Stimulated activated CD8-positive, alpha-beta memory T cell treated with anti-CD3 and anti-CD28 coated beads, Interleukin-4, amount 100 ng/mL, for 48 hours (primary cell): ENCODE results near the gene SNRPB.
A peak's percentile ranks its signal among the peaks of the same experiment; 100 is the strongest.

Experiments used
- DNase-seq: peaks from one replicate; pipeline ENCODE4 v3.0.0-alpha.2; 2020

The SNRPB gene

DNA sequence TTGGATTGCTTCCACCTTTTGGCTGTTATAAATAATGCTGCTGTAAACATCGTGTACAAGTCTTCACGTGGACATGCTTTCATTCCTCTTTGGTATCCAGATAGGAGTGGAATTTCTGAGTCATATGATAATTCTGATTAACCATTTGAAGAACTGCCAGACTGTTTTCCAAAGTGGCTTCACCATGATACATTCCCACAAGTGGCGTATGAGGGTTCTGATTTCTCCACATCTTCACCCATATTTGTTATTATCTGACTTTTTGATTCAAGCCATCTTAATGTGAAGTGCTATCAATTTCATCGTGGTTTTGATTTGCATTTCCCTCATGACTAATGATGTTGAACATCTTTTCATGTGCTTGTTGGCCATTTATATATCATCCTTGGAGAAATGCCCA is 2.9 kb upstream of the SNRPB start:
- DNase-seq = no peak

DNA sequence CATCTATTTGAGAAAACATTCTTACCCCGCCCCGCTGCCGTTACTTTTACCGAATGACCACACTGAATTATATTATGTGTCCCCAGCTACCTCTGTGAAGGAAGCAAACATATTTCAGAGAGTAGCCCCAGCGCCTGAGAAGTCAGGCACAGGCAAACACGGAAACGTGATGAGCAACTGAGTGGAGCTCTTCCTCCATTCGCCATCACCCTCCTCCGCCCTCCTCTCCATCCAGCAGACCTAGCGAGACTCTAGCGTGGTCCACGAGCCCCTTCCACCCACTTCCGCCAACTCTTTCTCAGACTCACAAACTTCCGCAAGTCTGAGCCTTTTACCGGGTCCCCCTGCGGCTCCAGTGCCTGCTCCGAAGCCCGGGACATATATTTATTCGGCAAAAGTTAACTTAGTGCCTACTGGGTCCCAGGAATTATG is 582 bp downstream of the SNRPB start:
- peak; percentile 73 for DNase-seq

DNA sequence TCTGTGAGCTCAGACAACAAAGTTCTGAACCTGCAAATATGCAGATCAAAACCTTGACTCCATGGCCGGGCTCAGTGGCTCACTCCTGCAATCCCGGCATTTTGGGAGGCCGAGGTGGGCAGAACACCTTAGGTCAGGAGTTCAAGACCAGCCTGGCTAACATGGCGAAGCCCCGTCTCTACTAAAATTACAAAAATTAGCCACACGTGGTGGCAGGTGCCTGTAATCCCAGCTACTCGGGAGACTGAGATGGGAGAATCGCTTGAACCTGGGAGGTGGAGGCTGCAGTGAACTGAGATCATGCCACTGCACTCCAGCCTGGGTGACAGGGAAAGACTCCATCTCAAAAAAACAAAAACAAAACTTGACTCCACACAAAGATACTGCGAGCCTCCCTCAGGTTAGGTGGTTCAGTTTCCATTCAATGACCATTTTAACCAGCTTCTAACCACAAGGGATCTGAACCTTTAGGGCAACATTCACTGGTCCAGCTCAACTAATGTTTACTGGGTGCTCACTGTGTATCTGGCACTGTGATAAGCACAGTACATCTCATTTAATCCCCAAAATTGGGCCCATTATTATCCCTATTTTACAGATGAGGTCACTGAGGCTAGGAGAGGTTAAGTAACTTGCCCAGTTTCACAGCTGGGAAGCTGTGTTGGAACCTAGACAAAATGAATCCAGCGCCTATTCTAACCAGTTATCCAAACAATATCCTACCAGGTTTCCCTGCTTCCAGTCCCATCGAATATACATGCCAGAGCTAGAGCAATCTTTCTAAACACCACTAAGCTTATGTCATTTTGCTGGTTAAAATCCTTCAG is 1.8 kb downstream of the SNRPB start:
- no peak for DNase-seq

DNA sequence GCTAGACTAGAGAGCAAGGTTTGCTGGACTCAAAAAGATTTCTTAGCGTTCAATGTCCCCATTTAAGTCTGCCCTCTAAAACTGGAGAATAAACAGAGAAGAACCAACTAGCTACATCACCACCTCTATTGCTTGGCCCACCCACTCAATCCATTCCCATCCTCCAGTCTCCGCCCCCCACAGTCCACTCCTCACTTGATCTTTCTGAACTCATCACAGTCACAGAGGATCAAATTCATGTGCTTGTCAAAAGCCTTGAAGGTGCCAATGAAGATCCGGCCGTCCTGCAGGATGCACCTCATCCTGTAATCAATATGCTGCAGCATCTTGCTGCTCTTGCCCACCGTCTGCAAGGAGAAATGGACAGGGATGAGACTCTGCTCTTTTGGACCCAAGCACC is 3.2 kb downstream of the SNRPB start:
- no peak for DNase-seq

GRCh38 chr20:2465100-2465499 is 5.5 kb downstream of the SNRPB start:
- DNase-seq = no peak

DNA sequence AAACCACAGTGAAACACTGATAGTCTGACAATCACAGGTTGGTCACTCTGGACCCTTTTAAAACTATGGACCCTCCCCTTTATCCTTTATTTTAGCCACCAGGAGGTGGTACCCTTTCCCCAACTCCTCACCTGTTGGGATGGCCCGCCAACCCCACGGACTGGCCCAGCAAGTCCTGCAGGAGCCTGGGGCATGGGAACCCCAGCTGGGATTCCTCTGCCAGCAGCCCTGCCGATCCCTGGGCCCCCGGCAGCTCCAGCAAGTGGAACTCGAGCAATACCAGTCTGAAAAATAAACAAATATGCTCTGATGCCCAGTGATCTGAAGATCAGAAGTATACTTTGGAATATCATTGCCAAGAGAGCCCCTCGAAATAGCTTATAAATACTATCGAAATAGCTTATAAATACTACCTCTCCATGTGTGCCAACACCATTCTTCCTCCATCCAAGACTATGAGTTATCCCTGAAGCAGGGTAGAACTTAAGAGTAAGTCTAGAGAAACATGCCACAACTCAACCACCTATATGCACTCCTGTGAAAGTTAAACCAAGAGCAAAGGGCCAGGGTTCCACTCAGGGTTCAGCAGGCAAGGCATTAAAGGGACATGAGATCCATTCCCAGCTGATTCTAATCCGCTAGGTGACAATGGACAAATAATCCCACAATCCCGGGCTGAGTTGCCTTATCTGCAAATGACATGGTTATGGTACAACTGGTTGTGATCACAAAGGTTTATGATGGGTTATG is 6.8 kb downstream of the SNRPB start:
- no peak for DNase-seq

DNA sequence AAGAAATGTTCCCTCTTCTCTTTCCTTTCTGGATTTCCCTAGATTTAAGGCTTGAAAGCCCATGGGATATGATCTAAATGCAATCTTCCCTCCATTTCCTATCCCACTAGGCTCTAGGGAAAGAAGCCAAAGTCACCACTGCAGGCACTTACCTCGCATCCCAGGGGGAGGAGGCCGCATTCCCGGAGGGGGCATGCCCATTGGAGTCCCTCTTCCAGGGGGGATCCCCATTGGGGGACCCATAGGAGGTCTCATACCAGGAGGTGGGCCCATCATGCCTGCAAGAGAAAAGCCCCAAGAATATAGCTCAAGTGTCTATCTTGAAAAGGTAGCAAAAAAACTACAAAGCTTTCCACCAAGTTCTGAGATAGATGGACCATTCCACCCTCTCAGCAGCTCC is 8.1 kb downstream of the SNRPB start:
- DNase-seq = no peak

DNA sequence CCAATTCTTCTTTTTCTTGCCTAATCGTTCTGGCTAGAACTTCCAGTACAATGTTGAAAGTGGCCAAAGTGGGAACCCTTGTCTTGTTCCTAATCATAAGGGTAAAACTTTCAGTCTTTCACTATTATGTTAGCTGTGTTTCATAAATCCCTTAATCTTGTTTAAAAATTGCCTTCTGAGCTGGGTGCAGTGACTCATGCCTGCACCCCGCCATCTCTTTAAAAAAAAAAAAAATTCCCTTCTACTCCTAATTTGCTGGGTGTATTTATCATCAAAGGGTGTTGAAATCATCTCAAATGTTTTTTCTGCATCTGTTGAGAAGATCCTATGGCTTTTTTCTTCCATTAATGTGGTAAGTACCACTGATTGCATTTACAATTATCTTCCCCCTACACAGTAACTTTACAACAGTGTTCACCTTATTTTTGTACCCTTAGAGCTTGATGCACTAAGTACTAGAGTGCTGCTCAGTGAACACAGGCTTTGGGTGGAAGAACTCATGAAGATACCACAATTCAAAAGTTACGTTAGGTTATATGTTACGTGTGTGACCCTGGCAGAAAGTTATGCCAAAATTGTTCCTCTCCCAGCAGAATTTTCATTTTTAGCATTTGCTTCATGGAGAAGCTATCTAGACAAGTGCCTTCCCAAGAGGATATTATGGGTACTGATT is 9.7 kb downstream of the SNRPB start:
- no peak for DNase-seq

GRCh38 chr20:2459981-2460751 is 10.4 kb downstream of the SNRPB start:
- DNase-seq = no peak

DNA sequence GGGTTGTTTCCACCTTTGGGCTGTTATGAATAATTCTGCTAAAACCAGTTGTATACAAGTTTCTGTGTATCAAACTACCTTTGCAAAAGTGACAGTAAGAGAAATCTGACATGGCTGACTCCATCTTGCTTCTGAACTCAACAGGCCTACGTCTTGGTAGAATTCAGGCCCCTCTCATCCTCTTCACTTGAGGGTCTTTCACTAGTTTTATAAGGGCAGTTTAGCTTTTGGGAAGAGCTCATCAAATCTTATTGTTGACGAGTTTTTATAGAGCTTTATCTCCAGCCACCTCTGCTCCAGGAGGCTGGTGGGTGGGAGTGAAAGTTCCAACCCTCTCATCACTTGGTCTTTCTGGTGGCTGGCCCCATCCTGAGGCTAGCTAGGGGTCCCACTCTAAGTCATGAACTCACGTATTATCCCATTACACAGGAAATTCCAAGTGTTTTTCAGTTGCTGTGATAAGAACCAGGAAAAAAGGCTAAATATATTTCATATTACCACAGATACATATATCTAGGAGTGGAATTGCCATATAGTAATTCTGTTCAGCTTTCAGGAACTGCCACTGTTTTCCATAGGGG is 11.6 kb downstream of the SNRPB start:
- no peak for DNase-seq

DNA sequence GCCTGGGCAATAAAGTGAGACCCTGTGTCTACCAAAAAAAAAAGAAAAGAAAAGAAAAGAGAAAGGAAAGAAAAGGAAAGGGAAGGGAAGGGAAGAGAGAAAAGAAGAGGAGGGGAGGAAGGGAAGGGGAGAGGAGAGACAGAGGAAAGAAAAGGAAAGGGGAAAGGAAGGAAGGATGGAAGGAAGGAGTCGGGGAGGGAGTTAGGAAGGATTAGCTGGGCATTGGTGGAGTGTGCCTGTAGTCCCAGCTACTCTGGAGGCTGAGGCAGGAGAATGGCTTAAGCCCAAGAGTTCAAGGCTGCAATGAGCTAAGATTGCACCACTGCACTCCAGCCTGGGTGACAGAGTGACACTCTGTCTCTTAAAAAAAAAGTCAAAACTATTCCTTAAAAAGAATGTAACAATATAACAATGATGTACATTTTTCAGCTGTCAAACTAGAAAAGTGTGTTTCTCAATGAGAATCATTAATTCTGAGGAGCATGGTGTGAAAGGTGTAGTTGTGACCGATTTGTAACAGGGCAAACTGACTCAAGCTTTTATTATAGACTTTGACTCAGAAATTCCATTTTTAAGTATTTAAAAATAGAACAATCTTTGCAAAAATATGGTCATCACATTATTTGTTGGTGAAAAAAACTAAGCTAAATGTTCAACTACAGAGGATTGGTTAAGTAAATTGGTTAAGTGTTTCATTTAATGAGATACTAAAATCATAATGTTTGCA is 14.7 kb downstream of the SNRPB start:
- no peak for DNase-seq

- DNase-seq = no peak
Observed at GRCh38 chr20:2453792-2454191, 16.8 kb downstream of the SNRPB start.

DNA sequence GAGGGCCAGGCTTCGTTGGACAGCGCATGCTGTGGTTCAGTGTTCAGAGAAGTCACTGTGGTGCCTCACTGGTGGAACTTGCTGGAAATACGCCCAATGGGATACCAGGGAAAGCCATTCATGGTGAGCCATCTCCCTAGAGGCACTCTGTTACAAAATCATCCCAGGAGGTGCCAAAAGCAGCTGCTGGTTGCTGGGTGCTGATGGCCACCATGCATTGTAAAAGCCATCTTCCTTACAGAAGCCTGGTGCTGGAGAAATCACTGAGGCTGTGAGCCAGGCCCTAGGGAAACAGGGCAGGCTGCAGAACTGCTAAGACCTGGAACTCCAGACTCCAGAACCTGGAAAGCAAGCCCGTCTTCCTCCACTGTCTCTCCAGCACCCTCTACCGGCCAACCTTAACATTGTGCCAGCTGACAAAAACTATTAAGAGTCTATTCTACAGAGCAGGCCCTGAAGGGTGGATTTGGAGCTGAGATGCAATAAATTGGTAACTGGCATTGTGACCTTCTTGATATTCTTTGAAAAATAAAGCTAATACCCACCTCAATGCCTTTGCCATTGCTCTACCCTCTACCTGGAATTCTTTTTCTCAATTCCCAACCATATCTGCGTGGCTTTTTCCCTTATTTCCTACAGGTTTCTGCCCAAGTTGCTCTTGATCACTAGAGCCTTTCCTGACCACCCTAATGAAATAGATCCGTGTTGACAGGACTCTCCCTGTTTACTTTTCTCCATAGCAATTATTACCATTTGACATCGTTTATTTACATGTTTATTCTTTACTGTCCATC is 18.5 kb downstream of the SNRPB start:
- peak; percentile 85 for DNase-seq

DNA sequence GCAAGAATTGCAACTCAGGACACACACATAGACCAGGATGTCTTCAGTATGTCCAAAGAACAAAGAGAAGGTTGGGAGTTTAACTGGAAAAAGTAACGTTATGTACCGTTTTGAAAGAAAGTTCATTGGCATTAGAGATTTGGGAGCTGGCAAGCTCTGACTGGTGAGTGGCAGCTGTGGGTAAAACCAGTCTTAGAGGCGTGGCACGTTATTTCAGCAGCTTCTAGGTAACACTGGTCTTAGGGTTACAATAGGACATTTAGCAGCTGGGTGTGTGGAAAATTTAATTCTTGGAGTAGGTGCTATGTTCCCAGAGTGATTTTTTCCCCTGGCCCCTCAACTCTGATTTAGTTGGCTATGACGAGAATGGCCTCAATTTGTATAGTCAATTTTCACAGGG is 19.2 kb downstream of the SNRPB start:
- no peak for DNase-seq

- no peak for DNase-seq
Observed at GRCh38 chr20:2449386-2449785, 21.2 kb downstream of the SNRPB start.

GRCh38 chr20:2446845-2447244 is 23.7 kb downstream of the SNRPB start:
- DNase-seq = no peak

DNA sequence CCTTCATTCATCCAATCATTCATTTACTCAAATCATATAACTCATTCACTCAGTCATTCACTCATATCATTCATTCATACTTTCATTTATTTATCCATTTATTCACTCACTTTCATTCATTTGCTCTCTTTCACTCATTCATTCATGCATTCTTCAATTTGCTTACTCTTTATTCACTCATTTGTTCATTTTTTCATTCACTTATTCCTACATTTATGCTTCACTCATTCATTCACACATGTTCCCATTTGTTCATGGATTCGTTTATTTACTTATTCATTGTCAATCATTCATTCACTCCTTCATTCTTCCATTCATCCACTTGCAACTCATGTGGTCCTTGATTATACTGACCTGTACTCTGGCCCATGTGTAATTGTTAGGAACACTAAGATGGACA is 39.4 kb downstream of the SNRPB start:
- no peak for DNase-seq

GRCh38 chr20:2430538-2430937 is 40.1 kb downstream of the SNRPB start:
- DNase-seq = no peak

- no peak for DNase-seq
Observed at GRCh38 chr20:2429051-2429450, 41.5 kb downstream of the SNRPB start.

DNA sequence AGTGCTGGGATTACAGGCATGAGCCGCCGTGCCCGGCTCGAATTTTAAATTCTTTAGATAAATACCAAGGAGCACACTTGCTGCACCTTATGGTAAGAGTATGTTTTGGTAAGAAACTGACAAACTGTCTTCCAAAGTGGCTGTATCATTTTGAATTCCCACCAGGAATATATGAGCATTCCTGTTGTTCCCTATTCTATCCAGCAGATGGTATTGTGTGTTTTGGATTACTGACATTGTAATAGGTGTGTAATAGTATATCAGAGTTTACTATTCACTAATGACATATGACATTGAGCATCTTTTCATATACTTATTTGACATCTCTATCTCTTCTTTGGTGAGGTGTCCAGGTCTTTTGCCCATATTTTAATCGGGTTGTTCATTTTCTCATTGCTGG is 49.3 kb downstream of the SNRPB start:
- no peak for DNase-seq

GRCh38 chr20:2420510-2420909 is 50.1 kb downstream of the SNRPB start:
- DNase-seq = no peak
